Measurements from ENCODE around the gene MYBBP1A. TPM values are rescaled to one million over a fixed set of nuclear protein-coding genes. Genes with fewer than 3 reads are reported as not detected.
"Not testable (repeated sequence)": the region's sequence is repeated elsewhere in the genome, so short reads cannot be mapped to it uniquely, and the experiment has no call there.

MYBBP1A gene
- total RNA-seq, 1 donor from 2014 or later: 38.8 TPM

DNA sequence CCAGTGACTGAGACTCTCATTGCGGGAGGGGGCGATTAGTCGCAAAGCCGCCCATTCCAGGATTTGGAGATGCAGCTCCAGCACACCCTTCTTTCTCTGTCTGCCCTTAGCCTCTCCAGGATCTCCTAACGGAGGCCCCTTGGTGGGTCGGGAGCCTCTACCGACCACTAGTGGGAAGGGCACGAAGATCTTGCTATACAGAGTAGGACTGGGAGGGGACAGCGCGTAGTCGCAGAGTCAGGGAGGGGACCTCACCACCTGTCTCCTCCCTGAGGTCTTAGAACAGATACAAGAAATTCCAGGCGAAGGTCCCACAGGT is 28.6 kb upstream of the MYBBP1A start:
- H3K27me3 ChIP-seq (ENCODE audit: low read depth): peaks cover 46% of the 10 kb centered on the region
- no peaks in the 10 kb centered on the region for H3K9me3 ChIP-seq
- H3K27ac ChIP-seq: peak overlapping the region; percentile 44
- TF ChIP-seq, protein P1, sequence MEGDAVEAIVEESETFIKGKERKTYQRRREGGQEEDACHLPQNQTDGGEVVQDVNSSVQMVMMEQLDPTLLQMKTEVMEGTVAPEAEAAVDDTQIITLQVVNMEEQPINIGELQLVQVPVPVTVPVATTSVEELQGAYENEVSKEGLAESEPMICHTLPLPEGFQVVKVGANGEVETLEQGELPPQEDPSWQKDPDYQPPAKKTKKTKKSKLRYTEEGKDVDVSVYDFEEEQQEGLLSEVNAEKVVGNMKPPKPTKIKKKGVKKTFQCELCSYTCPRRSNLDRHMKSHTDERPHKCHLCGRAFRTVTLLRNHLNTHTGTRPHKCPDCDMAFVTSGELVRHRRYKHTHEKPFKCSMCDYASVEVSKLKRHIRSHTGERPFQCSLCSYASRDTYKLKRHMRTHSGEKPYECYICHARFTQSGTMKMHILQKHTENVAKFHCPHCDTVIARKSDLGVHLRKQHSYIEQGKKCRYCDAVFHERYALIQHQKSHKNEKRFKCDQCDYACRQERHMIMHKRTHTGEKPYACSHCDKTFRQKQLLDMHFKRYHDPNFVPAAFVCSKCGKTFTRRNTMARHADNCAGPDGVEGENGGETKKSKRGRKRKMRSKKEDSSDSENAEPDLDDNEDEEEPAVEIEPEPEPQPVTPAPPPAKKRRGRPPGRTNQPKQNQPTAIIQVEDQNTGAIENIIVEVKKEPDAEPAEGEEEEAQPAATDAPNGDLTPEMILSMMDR (IDR thresholded peaks at IDR 0.05): peak; percentile 35
- ATAC-seq (peak; percentile 54), DNase-seq (no peak)
- H3K4me1 ChIP-seq: peaks cover 8% of the 10 kb centered on the region
- H3K36me3 ChIP-seq: no peaks in the 10 kb centered on the region
- H3K4me3 ChIP-seq: peak overlapping the region; percentile 59
- intact Hi-C loops (cut with DNase I): no loop called here

DNA sequence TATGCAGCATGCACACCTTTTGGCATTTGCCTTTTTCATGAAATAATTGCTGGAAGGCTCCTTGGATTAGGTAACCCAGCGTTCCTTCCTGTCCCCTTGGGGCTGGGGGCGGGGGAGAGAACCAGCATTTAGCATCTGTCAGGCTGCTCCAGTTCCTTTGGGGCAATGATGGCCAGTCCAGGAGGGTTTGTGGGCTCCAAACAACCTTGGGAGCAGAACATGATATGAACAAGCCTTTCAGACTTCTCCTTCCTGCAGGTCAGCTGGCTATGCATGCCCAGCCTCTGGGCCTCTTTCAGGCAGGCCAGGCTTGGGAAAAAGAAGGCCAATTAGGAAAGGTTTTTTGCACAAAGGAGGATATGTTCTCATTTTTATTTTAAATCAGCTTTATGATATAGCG is 28.0 kb upstream of the MYBBP1A start:
- no peak for ATAC-seq
- no peak overlapping the region for H3K27ac ChIP-seq
- H3K4me1 ChIP-seq: peaks cover 8% of the 10 kb centered on the region
- no peak for DNase-seq
- H3K36me3 ChIP-seq: no peaks in the 10 kb centered on the region
- no peaks in the 10 kb centered on the region for H3K9me3 ChIP-seq
- TF ChIP-seq, protein P1 (IDR thresholded peaks at IDR 0.05): no peak
- intact Hi-C loops (cut with DNase I): no loop called here
- no peak overlapping the region for H3K4me3 ChIP-seq
- H3K27me3 ChIP-seq (ENCODE audit: low read depth): peaks cover 46% of the 10 kb centered on the region

DNA sequence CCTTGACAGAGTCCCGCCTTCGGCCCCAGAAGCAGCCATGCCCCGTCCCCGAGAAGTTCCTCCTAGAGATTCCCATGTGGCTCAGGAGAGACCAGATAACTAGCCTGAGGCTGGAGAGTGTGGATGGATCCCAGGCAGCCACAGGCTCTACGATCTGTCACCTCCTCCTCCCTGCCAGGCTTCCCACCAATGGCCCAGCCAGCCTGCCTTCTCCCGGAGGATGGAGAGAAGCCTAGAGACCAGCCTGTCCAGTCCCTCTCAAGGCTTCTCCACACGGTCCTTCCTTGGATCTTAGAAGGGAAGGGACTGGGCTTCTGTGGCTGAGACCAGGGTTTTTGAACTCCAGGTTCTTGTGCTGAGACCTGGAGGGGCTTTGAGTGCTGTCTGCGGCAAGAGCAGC is 27.5 kb upstream of the MYBBP1A start:
- Histone ChIP-seq H3K4me1 (peaks cover 8% of the 10 kb centered on the region), H3K9me3 (no peaks in the 10 kb centered on the region), H3K27ac (no peak overlapping the region), H3K27me3 (ENCODE audit: low read depth) (peaks cover 46% of the 10 kb centered on the region), H3K4me3 (no peak overlapping the region), H3K36me3 (no peaks in the 10 kb centered on the region)
- intact Hi-C loops (cut with DNase I): no loop called here
- TF ChIP-seq, protein P1 (IDR thresholded peaks at IDR 0.05): no peak
- no peak for DNase-seq
- no peak for ATAC-seq

DNA sequence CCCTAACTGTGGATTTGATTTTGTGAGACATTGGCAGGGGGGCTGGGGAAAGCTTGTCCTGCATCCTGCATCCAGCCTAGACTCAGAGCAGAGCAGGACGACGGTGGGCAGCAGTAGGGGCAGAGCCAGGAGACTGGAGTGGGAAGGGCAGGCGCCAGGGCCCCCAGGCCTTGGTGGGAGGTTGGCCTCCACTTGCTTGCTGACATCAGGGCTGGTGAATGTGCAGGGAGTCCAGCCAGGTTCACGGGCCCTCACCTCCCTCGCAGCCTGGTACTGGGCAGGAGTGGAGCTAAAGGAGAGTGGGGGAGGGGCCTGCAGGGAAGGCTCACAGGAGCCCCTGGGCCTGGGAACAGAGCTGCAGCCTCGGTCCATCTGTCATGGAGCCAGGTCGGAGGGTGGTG is 26.9 kb upstream of the MYBBP1A start:
- H3K27me3 ChIP-seq (ENCODE audit: low read depth): peaks cover 46% of the 10 kb centered on the region
- TF ChIP-seq, protein P1 (IDR thresholded peaks at IDR 0.05): no peak
- ATAC-seq: no peak

DNA sequence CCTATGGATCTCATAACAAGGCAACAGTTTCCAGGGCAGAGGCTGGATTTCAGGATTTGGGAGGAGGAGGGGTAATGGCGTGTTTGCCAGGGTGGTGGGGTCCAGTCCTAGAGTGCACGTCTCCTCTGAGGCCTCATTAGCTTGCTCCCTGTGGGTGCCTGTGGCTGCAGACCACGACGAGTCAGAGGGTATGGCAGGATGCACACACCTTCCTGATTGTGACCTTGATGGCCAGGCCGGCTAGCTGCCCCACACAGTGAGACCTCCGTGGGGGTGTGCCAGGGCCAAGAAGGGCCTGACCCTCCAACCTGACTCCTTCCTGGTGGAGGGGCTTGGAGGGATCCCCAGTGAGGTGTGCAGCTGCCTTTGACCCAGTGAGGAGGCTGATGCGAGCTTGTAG is 25.1 kb upstream of the MYBBP1A start:
- H3K4me3 ChIP-seq: no peak overlapping the region
- DNase-seq: no peak
- peaks cover 8% of the 10 kb centered on the region for H3K4me1 ChIP-seq
- H3K9me3 ChIP-seq: no peaks in the 10 kb centered on the region
- intact Hi-C loops (cut with DNase I): no loop called here
- no peak for ATAC-seq
- H3K36me3 ChIP-seq: no peaks in the 10 kb centered on the region
- TF ChIP-seq, protein P1 (IDR thresholded peaks at IDR 0.05): no peak
- H3K27ac ChIP-seq: no peak overlapping the region
- H3K27me3 ChIP-seq (ENCODE audit: low read depth): peaks cover 38% of the 10 kb centered on the region

More for the DNA sequence above, 26.9 kb upstream of the MYBBP1A start:
- no peaks in the 10 kb centered on the region for H3K36me3 ChIP-seq
- DNase-seq: no peak
- H3K4me3 ChIP-seq: no peak overlapping the region
- intact Hi-C loops (cut with DNase I): no loop called here
- peaks cover 8% of the 10 kb centered on the region for H3K4me1 ChIP-seq
- H3K9me3 ChIP-seq: no peaks in the 10 kb centered on the region
- H3K27ac ChIP-seq: no peak overlapping the region

DNA sequence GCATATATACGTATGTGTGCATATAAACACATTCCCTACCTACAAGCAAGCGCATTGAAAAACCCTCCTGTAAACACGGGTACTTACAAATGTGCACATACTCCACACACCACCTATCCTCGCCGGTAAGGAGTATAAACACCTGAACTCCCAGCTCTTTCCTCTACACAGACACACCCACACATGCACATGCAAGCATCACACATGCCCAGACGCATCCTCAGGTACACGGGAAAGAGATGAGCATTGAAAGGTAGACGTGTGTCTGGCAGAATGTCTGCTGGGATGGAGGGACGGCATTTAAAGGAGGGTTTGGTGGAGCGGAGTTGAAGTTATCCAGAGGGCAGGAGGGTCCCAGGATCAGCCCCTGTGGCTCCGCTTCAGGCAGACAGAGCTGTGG is 24.5 kb upstream of the MYBBP1A start:
- Histone ChIP-seq H3K36me3 (no peaks in the 10 kb centered on the region), H3K9me3 (no peaks in the 10 kb centered on the region), H3K4me3 (no peak overlapping the region), H3K27me3 (ENCODE audit: low read depth) (peaks cover 32% of the 10 kb centered on the region), H3K27ac (no peak overlapping the region), H3K4me1 (peaks cover 8% of the 10 kb centered on the region)
- intact Hi-C loops (cut with DNase I): no loop called here
- TF ChIP-seq, protein P1 (IDR thresholded peaks at IDR 0.05): no peak
- DNase-seq: no peak
- no peak for ATAC-seq

DNA sequence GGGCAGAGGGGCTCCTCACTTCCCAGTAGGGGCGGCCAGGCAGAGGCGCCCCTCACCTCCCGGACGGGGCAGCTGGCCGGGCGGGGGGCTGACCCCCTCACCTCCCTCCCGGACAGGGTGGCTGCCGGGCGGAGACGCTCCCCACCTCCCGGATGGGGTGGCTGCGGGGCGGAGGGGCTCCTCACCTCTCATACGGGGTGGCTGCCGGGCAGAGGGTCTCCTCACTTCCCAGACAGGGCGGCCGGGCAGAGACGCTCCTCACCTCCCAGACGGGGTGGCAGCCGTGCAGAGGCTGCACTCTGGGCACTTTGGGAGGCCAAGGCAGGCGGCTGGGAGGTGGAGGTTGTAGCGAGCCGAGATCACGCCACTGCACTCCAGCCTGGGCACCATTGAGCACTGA is 23.2 kb upstream of the MYBBP1A start:
- H3K4me1 ChIP-seq; H3K4me3 ChIP-seq; H3K36me3 ChIP-seq; DNase-seq; H3K9me3 ChIP-seq; ATAC-seq; intact Hi-C loops (cut with DNase I); H3K27ac ChIP-seq: not testable (repeated sequence)
- H3K27me3 ChIP-seq (ENCODE audit: low read depth): peaks cover 21% of the 10 kb centered on the region

Measured in lower lobe of right lung (tissue), 2 donors.